ENCODE measurements around the gene ZC3H12A. TPM values are rescaled to one million over a fixed set of nuclear protein-coding genes. Genes with fewer than 3 reads are reported as not detected.
"Not testable (repeated sequence)": the region's sequence is repeated elsewhere in the genome, so short reads cannot be mapped to it uniquely, and the experiment has no call there.

ZC3H12A gene
- total RNA-seq, 1 experiment from 2014 or later, result 3.8 TPM

DNA sequence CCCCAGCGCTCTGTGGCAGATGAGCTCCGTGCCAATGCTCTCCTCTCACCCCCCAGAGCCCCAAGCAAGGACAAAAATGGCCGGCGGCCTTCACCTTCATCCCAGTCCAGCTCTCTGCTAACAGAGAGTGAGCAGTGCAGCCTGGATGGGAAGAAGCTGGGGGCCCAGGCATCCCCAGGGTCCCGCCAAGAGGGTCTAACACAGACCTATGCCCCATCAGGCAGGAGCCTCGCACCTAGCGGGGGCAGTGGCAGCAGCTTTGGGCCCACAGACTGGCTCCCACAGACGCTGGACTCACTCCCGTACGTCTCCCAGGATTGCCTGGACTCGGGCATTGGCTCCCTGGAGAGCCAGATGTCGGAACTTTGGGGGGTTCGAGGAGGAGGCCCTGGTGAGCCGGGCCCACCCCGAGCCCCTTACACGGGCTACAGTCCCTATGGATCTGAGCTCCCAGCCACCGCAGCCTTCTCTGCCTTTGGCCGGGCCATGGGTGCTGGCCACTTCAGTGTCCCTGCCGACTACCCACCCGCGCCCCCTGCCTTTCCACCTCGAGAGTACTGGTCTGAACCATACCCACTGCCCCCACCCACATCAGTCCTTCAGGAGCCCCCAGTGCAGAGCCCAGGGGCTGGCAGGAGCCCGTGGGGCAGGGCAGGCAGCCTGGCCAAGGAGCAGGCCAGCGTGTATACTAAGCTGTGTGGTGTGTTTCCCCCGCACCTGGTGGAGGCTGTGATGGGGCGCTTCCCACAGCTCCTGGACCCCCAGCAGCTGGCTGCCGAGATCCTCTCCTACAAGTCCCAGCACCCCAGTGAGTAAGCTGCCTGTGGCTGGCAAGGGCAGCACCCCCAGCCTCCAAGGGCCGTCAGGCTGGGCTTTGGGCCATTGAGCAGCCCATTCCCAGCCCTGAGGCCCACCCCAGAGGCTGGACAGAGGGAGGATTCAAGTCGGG, 8.7 kb downstream of the ZC3H12A start:
- Histone ChIP-seq H3K27me3 (no peaks in the 10 kb centered on the region), H3K36me3 (peaks cover 44% of the 10 kb centered on the region), H3K9me3 (no peaks in the 10 kb centered on the region), H3K4me3 (no peak overlapping the region)
- no peak for DNase-seq

DNA sequence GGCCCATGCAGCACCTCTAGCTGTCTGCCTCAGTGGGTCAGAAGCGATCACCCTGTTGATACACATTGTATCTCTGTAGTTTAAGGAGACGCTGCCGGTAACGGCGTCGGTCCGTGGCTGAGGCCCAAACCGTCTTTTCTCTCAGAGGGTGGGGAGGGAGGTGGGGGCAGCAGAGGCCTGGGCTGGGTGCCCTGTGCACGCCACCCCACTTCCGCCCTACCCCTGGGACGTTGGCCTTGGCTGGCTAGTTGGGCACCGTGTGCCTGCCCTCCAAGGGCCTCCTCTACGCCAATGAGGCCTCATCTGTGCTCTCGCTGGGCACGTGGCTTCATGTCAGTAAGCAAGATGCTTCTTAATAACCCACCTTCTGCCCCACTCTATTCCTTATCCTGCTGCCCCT, 9.4 kb downstream of the ZC3H12A start:
- DNase-seq, result no peak
- H3K36me3 ChIP-seq, result peaks cover 41% of the 10 kb centered on the region

DNA sequence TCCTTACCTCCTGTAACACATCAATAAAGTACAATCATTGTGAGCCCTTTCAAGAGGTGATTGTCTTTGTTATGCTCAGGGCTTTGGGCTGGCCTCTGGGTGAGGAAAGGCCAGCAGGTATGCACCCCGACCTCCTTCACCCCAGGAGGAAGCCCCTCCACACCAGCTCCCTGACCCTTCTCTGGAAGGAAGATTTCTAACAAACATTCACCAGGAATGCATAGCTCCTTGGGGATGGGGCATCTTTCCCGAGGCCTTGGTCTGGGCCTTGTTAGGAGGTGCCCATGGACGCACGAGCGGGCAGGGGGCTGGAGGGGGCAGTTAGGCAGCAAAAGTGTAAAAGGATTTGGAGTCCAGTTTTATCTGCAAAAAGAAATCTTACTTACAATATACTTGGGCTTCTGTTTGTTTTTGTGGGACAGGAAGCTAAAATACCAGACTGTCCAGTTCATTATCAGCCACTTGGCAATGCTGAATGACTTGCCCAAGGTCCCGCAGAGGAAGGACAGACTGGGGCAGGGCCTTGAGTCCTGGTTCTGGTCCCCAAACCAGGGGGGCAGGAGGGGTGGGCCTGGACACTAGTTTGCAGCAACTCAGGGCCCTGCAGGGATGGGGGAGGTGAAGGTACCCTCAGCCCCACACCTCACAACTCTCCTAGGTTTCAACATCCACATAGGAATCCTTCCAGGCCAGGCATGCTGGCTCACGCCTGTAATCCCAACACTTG, 10.1 kb downstream of the ZC3H12A start:
- no peaks in the 10 kb centered on the region for H3K27me3 ChIP-seq
- DNase-seq, result no peak
- no peak overlapping the region for H3K4me3 ChIP-seq
- H3K36me3 ChIP-seq, result peaks cover 35% of the 10 kb centered on the region
- H3K9me3 ChIP-seq, result no peaks in the 10 kb centered on the region

More for the DNA sequence above, 9.4 kb downstream of the ZC3H12A start:
- H3K4me3 ChIP-seq, result no peak overlapping the region
- H3K9me3 ChIP-seq, result no peaks in the 10 kb centered on the region
- no peaks in the 10 kb centered on the region for H3K27me3 ChIP-seq

DNA sequence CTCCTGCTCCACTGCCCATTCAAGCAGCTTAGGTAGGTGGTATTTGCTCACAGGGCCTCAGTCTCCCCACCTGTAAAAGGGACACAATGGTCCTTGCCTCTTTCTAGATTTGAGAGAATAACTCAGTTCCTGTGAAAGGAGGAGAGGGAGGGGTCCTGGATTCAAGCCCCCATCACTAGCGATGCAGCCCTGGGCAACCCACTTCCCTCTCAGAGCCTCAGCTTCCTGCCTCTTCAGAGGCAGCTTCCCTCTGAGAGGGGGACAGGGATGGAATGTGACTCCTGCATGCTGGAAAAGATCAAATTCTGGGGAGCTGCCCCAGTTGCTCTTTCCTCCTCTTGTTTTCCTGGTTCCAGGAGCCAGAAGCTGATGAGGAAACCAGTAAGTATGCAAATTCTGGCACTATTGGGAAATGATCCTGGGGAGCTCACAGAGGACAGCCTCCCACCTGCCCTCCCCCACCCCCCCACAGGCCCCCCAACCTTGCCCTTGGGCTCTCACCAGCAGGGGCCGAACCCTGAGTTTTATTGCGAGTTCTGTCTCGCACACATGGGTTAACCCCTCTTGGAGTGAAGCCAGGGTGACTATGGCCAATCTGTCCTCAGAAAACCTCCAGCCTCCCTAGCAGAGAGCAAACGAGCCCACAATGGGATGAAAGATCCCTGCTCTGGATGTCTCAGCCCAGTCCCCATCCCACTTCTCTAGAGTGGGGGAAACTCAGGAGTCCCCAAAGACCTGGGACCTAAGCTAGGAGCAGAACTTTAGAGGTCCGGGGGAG, 11.7 kb downstream of the ZC3H12A start:
- Histone ChIP-seq H3K4me3 (no peak overlapping the region), H3K36me3 (peaks cover 30% of the 10 kb centered on the region)
- DNase-seq, result no peak

DNA sequence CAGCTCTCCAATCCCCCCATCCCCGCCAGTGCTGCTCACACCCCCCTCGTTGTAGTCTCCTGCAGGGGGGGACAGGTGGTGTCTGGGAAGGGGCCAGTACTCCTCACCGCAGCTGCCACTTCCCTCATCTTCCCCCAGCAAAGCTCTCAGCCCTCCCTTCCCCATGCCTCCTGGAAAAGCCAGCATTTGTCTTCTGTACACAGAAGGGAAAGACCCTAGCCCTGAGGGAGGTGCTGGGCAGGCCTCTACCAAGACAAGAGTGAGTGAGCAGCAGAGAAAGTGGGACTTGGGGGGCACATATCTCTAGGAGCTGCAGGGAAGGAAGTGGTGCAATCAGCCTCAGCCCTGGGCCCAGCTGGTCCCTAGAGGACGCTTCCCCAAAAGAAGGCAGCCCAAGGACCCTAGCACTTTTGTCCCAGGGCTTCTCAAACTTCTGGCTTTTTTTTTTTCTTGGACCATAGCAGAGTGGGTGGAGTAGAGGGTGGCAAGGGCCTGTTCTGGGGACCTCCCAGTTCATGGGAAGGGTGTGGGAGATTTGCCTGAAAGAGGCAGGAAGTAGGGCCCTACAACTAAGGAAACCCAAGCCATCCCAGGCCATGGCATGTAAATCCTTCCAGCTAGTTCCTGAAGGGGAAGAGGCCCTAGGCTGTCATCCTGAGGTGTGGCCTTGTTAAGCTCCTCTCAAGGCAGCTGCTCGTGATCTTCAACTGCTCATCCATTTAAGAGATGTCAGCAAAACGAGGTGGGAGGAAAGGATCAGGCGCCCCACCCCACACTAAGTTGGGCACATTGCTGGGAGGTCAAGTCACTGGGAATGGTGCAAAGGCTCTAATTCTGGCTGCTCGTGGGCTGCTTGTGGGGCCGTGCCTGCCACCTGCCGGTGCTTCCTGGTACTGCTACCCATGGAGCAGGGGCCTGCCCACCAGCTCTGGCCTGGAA, 12.6 kb downstream of the ZC3H12A start:
- Histone ChIP-seq H3K4me3 (no peak overlapping the region), H3K9me3 (no peaks in the 10 kb centered on the region), H3K36me3 (peaks cover 26% of the 10 kb centered on the region), H3K27me3 (no peaks in the 10 kb centered on the region)
- peak; percentile 49 for DNase-seq

More for the DNA sequence above, 11.7 kb downstream of the ZC3H12A start:
- no peaks in the 10 kb centered on the region for H3K27me3 ChIP-seq
- no peaks in the 10 kb centered on the region for H3K9me3 ChIP-seq

DNA sequence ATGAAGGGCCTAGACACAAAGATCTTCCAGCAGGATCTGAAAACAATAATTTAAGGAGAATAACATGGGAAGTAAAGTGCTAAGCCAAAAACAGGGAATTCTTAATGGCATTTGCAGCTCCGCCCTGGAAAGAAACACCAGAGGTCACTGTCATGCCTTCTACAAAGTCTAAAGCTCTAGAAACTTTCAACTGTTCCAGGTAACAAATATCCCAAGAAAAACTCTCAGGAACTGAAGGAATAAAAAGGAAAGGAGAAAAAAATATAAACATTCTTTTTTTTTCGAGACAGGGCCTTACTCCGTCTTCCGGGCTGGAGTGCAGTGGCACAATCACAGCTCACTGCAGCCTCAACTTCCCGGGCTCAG, 13.2 kb downstream of the ZC3H12A start:
- H3K36me3 ChIP-seq, result peaks cover 23% of the 10 kb centered on the region
- no peak for DNase-seq
- no peaks in the 10 kb centered on the region for H3K9me3 ChIP-seq
- H3K27me3 ChIP-seq, result no peaks in the 10 kb centered on the region
- no peak overlapping the region for H3K4me3 ChIP-seq

DNA sequence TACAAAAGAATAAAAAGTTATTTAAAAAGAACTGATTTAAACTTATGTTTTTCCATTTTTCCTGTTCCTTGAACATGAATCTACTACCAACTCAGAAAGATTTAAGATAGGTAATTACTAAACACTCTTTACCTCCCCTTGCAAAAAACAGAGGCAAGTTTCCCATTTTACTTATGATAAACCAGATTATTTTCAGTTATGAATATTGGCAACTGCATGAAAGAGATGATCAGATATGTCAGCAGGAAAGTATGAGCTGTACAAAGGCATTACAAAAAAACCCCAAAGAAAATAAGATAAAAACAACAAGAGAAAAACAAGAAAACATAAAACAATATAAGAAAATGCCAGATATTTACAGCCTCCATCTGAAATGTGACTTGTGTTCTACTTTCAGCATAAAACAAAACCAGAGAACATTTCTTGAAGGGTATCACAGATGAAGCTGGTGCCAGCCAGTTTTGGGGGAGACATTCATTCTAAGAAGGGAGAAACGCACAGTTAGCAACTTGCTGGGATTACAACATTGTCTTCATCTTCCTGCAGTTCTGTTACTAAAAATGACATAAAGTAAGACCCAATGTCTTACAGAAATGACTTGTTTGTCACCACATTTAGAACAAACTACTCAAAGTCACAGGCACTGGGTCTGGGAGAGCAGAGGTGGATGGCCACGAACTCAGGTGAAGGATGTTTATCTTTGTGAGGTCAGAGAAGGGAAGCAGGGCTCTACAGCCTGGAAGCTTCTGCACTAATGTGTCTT, 19.1 kb downstream of the ZC3H12A start:
- peaks cover 50% of the 10 kb centered on the region for H3K36me3 ChIP-seq
- no peaks in the 10 kb centered on the region for H3K27me3 ChIP-seq
- H3K9me3 ChIP-seq, result no peaks in the 10 kb centered on the region
- no peak for DNase-seq
- H3K4me3 ChIP-seq, result no peak overlapping the region

DNA sequence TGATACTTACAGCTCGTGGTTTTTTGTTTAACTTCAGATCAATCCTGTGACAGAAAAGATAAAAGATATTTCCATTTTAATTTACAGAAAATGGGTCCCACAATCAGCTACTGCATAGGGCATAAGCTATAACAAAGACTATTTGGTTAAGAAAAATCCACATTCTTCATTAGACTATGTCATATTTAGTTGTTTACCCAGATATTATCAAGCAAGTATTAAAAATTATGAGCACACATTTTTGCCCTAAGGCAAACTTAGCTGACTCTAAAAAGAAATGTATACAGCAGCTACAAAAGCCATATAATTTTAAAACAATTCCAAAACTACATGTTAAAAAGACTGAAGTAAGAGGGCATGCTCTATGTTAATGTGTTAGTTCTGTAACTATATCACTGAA, 21.5 kb downstream of the ZC3H12A start:
- no peak for DNase-seq
- H3K9me3 ChIP-seq, result no peaks in the 10 kb centered on the region
- H3K36me3 ChIP-seq, result peaks cover 45% of the 10 kb centered on the region
- no peaks in the 10 kb centered on the region for H3K27me3 ChIP-seq
- no peak overlapping the region for H3K4me3 ChIP-seq

DNA sequence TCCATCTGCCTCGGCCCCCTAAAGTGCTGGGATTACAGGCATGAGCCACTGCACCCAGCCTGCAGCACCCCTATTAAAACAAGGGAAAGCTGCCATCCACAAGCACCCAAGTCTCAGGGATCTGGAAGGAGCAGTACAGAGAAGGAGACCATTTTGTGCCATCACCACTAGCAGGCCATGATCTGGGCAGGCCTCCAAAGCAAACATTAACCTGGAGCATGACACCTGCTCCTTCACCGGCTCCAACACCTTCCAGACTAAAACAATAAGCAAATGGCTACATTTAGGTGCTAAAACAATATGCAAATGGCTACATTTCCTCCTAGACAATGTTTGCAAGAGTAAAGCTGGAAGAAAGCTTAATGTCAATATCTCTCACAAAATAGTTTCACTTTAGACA, 23.5 kb downstream of the ZC3H12A start:
- Histone ChIP-seq H3K36me3 (peaks cover 50% of the 10 kb centered on the region), H3K9me3 (no peaks in the 10 kb centered on the region), H3K27me3 (no peaks in the 10 kb centered on the region), H3K4me3 (no peak overlapping the region)
- no peak for DNase-seq

DNA sequence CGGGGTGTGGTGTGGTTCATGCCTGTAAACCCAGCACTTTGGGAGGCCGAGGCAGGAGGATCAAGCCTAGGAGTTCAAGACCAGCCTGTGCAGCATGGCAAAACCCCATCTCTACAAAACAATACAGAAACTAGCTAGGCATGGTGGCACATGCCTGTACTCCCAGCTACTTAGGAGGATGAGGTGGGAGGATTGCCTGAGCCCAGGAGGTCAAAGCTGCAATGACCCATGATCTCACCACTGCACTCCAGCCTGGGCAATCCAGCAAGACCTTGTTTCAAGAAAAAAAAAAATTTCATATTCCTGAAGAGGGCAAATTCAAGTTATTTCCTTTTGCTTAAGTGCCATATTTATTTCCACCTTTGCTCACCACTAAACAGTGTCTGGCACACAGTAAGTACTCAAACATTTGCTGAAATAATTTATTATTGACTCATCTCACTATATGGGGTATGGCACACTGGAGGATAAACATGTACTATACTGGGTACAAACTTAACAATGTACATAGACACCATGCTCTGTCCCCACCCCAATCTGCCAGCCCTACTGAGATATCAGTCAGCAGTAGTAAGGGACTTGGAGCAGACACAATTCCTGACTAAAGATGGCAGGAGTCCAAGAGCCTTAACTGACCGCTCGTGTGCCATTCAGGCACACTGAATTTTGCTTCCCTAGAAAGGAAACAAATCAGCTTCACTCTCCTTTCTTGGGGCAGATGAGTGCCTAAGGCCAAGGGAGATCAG, 24.7 kb downstream of the ZC3H12A start:
- no peaks in the 10 kb centered on the region for H3K9me3 ChIP-seq
- no peak overlapping the region for H3K4me3 ChIP-seq
- peaks cover 45% of the 10 kb centered on the region for H3K36me3 ChIP-seq
- no peaks in the 10 kb centered on the region for H3K27me3 ChIP-seq
- DNase-seq, result peak; percentile 81

DNA sequence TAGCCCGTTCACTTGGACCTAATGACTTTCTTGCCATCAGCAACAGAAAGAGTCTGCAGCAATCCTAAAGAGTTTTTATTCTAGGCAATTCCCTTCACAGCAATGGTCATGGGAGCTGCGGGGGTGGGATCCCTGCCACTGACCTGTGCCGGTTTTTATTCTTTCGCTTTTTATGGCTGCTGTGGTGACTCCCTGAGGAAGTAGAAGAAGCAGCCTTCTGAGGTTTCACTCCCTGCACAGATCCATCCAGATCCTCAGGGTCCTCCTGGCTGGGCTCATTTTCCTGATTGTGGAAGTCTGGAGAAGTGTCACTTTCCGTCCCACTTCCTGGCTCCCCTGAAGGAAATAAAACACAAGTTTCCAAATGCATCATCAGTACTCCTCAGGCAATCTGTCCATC, 27.3 kb downstream of the ZC3H12A start:
- no peak for DNase-seq
- Histone ChIP-seq H3K27me3 (no peaks in the 10 kb centered on the region), H3K9me3 (no peaks in the 10 kb centered on the region), H3K36me3 (peaks cover 55% of the 10 kb centered on the region), H3K4me3 (no peak overlapping the region)

DNA sequence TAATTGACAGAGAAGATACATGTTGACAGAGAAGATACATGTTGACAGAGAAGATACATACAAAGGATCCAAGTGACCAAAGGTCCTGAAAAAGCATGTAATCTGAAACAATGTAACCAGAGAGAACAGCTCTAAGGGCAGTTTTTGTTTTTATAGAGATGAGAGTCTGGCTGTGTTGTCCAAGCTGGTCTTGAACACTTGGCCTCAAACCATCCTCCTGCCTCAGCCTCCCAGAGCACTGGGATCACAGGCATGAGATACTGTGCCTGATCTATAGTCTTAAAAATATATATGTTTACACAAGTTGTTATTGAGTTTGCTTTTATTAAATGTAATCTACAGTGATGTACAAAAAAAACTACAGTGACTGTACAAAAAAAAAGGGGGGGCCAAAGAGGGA, 27.7 kb downstream of the ZC3H12A start:
- DNase-seq, result no peak
- Histone ChIP-seq H3K4me3 (no peak overlapping the region), H3K9me3 (no peaks in the 10 kb centered on the region), H3K36me3 (peaks cover 58% of the 10 kb centered on the region), H3K27me3 (no peaks in the 10 kb centered on the region)

DNA sequence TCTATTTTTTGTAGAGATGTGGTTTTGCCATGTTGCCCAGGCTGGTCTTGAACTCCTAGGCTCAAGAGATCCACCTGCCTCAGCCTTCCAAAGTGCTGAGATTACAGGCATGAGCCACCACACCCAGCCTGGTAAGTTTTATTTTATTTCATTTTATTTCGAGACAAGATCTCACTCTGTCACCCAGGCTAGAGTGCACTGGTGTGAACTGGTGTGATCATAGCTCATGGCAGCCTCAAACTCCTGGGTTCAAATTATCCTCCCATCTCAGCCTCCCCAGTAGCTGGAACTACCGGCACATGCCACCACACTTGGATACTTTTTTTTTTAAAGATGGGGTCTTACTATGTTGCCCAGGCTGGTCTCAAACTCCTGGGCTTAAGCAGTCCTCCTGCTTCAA, 28.4 kb downstream of the ZC3H12A start:
- H3K36me3 ChIP-seq, result peaks cover 52% of the 10 kb centered on the region
- DNase-seq, H3K4me3 ChIP-seq, H3K9me3 ChIP-seq, H3K27me3 ChIP-seq: not testable (repeated sequence)

DNA sequence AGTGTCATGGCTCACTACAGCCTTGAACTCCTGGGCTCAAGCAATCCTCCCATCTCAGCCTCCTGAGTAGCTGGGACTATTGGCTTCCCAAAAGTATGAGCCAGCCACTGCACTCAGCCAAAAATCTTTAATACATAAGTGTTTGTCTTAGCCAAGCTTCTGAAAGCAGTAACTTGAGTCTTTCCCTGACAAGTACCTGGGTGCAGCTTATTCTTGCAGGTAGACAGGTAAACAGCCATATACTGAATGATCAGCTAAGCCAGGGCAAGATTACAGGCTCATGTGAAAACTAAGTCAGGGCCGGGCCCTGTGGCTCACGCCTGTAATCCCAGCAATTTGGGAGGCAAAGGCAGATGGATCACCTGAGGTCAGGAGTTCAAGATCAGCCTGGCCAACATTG, 32.4 kb downstream of the ZC3H12A start:
- Histone ChIP-seq H3K36me3 (peaks cover 50% of the 10 kb centered on the region), H3K4me3 (no peak overlapping the region), H3K9me3 (no peaks in the 10 kb centered on the region)

DNA sequence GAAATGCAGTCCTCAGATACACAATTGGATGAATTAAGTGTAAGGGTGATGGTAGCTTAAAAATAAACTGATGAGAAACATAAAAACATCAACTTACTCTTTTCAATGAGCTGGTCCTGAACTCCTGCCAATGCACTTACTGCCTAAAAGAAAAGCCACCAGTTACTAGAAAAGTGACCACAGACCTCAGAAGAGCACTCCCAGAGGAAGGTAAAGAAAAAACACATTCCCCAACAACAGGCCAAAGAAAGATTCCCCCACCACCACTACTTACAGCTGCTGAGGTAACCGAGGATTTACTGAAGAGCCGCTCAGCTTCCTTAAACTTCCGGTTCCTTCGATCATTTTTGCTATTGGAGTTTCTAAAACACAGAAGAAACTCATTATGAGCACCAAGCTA, 34.8 kb downstream of the ZC3H12A start:
- no peaks in the 10 kb centered on the region for H3K27me3 ChIP-seq
- peak; percentile 12 for DNase-seq
- H3K36me3 ChIP-seq, result peaks cover 54% of the 10 kb centered on the region
- H3K4me3 ChIP-seq, result no peak overlapping the region
- no peaks in the 10 kb centered on the region for H3K9me3 ChIP-seq

More for the DNA sequence above, 32.4 kb downstream of the ZC3H12A start:
- no peaks in the 10 kb centered on the region for H3K27me3 ChIP-seq
- DNase-seq, result no peak
